ENCODE results near the gene PSMG4.

The PSMG4 gene

GRCh38 chr6:3210024-3210610 is 48.6 kb upstream of the PSMG4 start:
- ChIA-PET CTCF (interaction anchor here (0.7 to 2.5 kb wide), 13 partner anchors 13 to 208 kb away, joined by 3 to 17 read pairs (median 5); partner anchors contain the start of gene TUBB2A), POLR2A (interaction anchor here (0.9 to 3.2 kb wide), 7 partner anchors 10 to 220 kb away, joined by 3 to 25 read pairs (median 6); partner anchors contain the start of gene TUBB2A)
- Histone ChIP-seq H3K4me1 (ENCODE audit: control insufficient read depth, insufficient read depth, low read length) (0 out of 2 replicates have a peak, but pooled peaks cover 3% of the 10 kb centered on the region), H3K9me3 (ENCODE audit: control insufficient read depth, insufficient read depth, low read depth, low read length) (no peaks in the 10 kb centered on the region), H3K27ac (ENCODE audit: extremely low read depth, low read depth, low read length) (no peak overlapping the region; the same call in 1 of the 2 replicates), H3K36me3 (ENCODE audit: control insufficient read depth in 2 of 2, insufficient read depth in 1 of 2, low read length in 2 of 2) (no peaks in the 10 kb centered on the region), H3K4me3 (ENCODE audit: low read depth, low read length) (no peak overlapping the region)
- TF ChIP-seq ZNF654 (tag by site-specific recombination; IDR thresholded peaks at IDR 0.05; ENCODE audit: low read depth) (no peak), ZBTB10 (tag by site-specific recombination; IDR thresholded peaks at IDR 0.05) (no peak)

DNA sequence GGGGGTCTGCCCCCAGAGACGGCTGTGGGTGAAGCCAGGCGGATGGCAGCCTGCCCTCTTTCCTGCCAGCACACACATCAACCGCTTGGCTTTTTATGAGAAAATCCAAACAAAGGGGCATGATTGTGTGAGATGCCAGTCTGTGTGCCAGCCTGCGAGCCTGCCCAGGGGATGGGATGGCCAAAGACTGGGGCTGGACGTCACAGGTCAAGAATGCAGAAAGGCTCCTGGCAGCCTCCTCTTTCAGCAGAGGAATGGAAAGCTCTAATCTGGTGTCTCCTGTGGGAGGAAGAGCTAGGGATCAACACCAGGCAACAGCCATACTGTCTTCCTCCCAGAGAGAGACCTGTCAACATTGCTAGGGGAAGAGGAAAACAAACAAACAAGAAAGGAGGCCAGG is 47.1 kb upstream of the PSMG4 start:
- Histone ChIP-seq H3K4me3 (ENCODE audit: low read depth, low read length) (no peak overlapping the region), H3K36me3 (ENCODE audit: control insufficient read depth in 2 of 2, insufficient read depth in 1 of 2, low read length in 2 of 2) (no peaks in the 10 kb centered on the region), H3K4me1 (ENCODE audit: control insufficient read depth, insufficient read depth, low read length) (0 out of 2 replicates have a peak, but pooled peaks cover 3% of the 10 kb centered on the region), H3K27ac (ENCODE audit: extremely low read depth, low read depth, low read length) (no peak overlapping the region), H3K9me3 (ENCODE audit: control insufficient read depth, insufficient read depth, low read depth, low read length) (no peaks in the 10 kb centered on the region)
- TF ChIP-seq ZNF449 (tag by site-specific recombination; IDR thresholded peaks at IDR 0.05), result no peak
- TF ChIP-seq ZNF660 (tag by site-specific recombination; IDR thresholded peaks at IDR 0.05), result no peak
- TF ChIP-seq ZNF19 (tag by site-specific recombination; IDR thresholded peaks at IDR 0.05; ENCODE audit: low read depth), result no peak
- TF ChIP-seq ZNF37A (tag by site-specific recombination; IDR thresholded peaks at IDR 0.05), result no peak
- TF ChIP-seq ZNF280D (tag by site-specific recombination; IDR thresholded peaks at IDR 0.05), result no peak
- TF ChIP-seq, protein P1, sequence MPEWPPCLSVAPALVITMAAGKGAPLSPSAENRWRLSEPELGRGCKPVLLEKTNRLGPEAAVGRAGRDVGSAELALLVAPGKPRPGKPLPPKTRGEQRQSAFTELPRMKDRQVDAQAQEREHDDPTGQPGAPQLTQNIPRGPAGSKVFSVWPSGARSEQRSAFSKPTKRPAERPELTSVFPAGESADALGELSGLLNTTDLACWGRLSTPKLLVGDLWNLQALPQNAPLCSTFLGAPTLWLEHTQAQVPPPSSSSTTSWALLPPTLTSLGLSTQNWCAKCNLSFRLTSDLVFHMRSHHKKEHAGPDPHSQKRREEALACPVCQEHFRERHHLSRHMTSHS (tag by site-specific recombination; IDR thresholded peaks at IDR 0.05), result no peak
- POLR2A ChIA-PET, result interaction anchor here (1.0 to 2.4 kb wide), 5 partner anchors 11 to 49 kb away, joined by 3 to 17 read pairs (median 4); partner anchors contain the start of gene TUBB2B
- CTCF ChIA-PET, result interaction anchor here (2.7 kb wide), 1 partner anchor 40 kb away, joined by 10 read pairs; no protein-coding TSS in a partner anchor

- Histone ChIP-seq H3K9me3 (ENCODE audit: control insufficient read depth, insufficient read depth, low read depth, low read length) (no peaks in the 10 kb centered on the region), H3K4me3 (ENCODE audit: low read depth, low read length) (no peak overlapping the region), H3K4me1 (ENCODE audit: control insufficient read depth, insufficient read depth, low read length) (0 out of 2 replicates have a peak, but pooled peaks cover 3% of the 10 kb centered on the region), H3K36me3 (ENCODE audit: control insufficient read depth in 2 of 2, insufficient read depth in 1 of 2, low read length in 2 of 2) (no peaks in the 10 kb centered on the region), H3K27ac (ENCODE audit: extremely low read depth, low read depth, low read length) (no peak overlapping the region)
- CTCF ChIA-PET, result interaction anchor here (2.7 kb wide), 1 partner anchor 39 kb away, joined by 10 read pairs; no protein-coding TSS in a partner anchor
- POLR2A ChIA-PET, result interaction anchor here (1.0 to 2.4 kb wide), 5 partner anchors 11 to 49 kb away, joined by 3 to 17 read pairs (median 4); partner anchors contain the start of gene TUBB2B
- TF ChIP-seq ZNF449 (tag by site-specific recombination; IDR thresholded peaks at IDR 0.05) (no peak), ZNF394 (tag by site-specific recombination; IDR thresholded peaks at IDR 0.05; ENCODE audit: borderline replicate concordance) (no peak), ZNF704 (tag by site-specific recombination; IDR thresholded peaks at IDR 0.05) (no peak), SCRT1 (tag by site-specific recombination; IDR thresholded peaks at IDR 0.05; ENCODE audit: borderline replicate concordance) (no peak), ZNF561 (tag by site-specific recombination; IDR thresholded peaks at IDR 0.05; ENCODE audit: borderline replicate concordance) (no peak), ZNF777 (tag by site-specific recombination; IDR thresholded peaks at IDR 0.05; ENCODE audit: borderline replicate concordance) (no peak), HOXC10 (CRISPR knock-in tag; IDR thresholded peaks at IDR 0.05) (no peak), KLF16 (tag by site-specific recombination; IDR thresholded peaks at IDR 0.05) (no peak), ZNF645 (tag by site-specific recombination; IDR thresholded peaks at IDR 0.05) (no peak)
Observed at GRCh38 chr6:3212261-3212660, 46.5 kb upstream of the PSMG4 start.

All from HEK293 (cell line).